Measurements from ENCODE around the gene UBE2D2. TPM values are rescaled to one million over a fixed set of nuclear protein-coding genes. Genes with fewer than 3 reads are reported as not detected.

Gene UBE2D2
- total RNA-seq, 6 experiments from 2014 or later: 38.3 to 68.3 (median 53.1) TPM

DNA sequence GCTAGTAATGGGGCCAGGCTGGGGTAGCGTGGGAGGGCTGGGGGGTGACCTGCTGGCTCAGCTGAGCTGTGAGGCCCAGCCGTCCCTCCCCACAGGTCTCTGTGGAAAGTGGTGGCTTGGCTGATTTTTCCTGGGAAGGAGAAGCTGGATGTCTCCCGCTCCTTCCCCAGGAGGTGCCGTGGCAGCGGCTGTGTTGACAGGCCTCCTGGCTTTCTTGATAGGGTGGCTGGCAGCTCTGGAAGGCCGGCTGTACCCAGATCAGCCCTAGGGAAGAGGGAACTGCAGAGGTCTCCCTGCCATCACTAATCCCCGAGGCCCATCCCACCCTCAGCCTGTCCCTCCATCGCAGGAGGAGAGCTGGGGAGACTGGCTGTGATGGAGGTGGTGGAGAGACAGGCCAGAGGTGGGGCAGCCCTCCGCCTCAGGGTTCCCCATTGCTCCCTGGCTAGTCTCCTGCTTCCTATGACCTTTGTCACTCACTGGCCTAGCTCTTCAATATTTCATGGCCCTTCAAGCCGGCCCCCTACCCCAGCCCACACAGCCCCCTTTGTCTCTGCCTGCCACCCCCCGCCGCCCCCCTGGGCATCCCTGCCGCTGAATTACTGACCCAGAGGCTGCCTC, 93.8 kb downstream of the UBE2D2 start:
- TF ChIP-seq POLR2A (IDR thresholded peaks at IDR 0.05): no peak
- TF ChIP-seq, protein P1, sequence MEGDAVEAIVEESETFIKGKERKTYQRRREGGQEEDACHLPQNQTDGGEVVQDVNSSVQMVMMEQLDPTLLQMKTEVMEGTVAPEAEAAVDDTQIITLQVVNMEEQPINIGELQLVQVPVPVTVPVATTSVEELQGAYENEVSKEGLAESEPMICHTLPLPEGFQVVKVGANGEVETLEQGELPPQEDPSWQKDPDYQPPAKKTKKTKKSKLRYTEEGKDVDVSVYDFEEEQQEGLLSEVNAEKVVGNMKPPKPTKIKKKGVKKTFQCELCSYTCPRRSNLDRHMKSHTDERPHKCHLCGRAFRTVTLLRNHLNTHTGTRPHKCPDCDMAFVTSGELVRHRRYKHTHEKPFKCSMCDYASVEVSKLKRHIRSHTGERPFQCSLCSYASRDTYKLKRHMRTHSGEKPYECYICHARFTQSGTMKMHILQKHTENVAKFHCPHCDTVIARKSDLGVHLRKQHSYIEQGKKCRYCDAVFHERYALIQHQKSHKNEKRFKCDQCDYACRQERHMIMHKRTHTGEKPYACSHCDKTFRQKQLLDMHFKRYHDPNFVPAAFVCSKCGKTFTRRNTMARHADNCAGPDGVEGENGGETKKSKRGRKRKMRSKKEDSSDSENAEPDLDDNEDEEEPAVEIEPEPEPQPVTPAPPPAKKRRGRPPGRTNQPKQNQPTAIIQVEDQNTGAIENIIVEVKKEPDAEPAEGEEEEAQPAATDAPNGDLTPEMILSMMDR (IDR thresholded peaks at IDR 0.05): no peak
- H3K4me3 ChIP-seq: peak overlapping the region in 1 of 3 donors; percentile 29
- H3K27me3 ChIP-seq: no peaks in the 10 kb centered on the region
- peak overlapping the region; percentile 43 to 81 (median 50) for H3K27ac ChIP-seq
- DNase-seq: no peak
- intact Hi-C loops (cut with DNase I): no loop called here
- H3K9me3 ChIP-seq: no peaks in the 10 kb centered on the region
- 23% methylated on average over 5 of the region's 13 CpGs for WGBS (ENCODE audit: insufficient coverage, low coverage, low lambda C conversion rate, missing lambda C conversion rate)
- ATAC-seq: peak in 2 of 4 donors; percentile 2 to 18
- H3K36me3 ChIP-seq: no peaks in the 10 kb centered on the region
- peaks cover 0 to 88% (median 55%) of the 10 kb centered on the region in 4 donors for H3K4me1 ChIP-seq

DNA sequence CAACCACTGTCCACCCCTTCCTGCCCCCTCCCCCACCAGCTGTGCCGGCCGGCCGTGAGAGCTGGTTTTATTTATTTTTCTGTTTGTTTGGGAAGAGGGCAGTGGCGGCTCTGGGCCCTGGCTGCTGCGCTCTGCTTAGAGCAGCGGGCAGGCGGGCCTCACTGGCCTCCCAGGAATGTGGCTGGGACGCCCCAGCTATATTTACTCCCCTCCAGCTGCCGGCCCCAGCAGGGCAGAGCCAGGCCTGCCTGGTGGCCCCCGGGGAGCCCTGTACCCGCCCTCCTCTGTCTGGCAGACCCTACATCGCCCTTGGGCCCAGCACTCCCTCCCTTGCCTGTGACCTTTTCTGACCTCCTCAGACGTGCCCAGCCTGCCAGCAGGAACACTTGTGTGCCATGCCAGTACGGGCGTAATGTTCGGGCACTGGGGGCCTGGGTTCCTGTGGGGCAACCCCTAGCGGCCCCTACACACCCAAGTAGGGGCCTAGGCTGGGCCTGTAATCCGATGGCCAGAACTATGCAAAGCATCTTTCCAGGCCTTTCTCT, 94.7 kb downstream of the UBE2D2 start:
- H3K27me3 ChIP-seq: no peaks in the 10 kb centered on the region
- H3K9me3 ChIP-seq: no peaks in the 10 kb centered on the region
- peaks cover 0 to 97% (median 59%) of the 10 kb centered on the region in 4 donors for H3K4me1 ChIP-seq
- ATAC-seq (peak; percentile 28 to 56 (median 55)), DNase-seq (peak; percentile 71 to 84 (median 79))
- H3K4me3 ChIP-seq: peak overlapping the region; percentile 7 to 29 (median 26)
- intact Hi-C loops (cut with DNase I): no loop called here
- H3K36me3 ChIP-seq: no peaks in the 10 kb centered on the region
- WGBS (ENCODE audit: insufficient coverage, low coverage, low lambda C conversion rate, missing lambda C conversion rate): 16% methylated on average over 10 of the region's 18 CpGs
- H3K27ac ChIP-seq: peak overlapping the region; percentile 43 to 81 (median 60)
- no peak for TF ChIP-seq POLR2A (IDR thresholded peaks at IDR 0.05)
- TF ChIP-seq, protein P1 (IDR thresholded peaks at IDR 0.05): no peak

- intact Hi-C loops (cut with DNase I): no loop called here
- DNase-seq: no peak
These were observed 96.5 kb downstream of the UBE2D2 start for GRCh38 chr5:139657363-139658321.

GRCh38 chr5:139658501-139658927, 97.4 kb downstream of the UBE2D2 start:
- Histone ChIP-seq H3K4me3 (no peak overlapping the region), H3K27ac (peak overlapping the region; percentile 1 to 69 (median 67)), H3K4me1 (peaks cover 0 to 98% (median 60%) of the 10 kb centered on the region in 4 donors), H3K9me3 (no peaks in the 10 kb centered on the region), H3K27me3 (no peaks in the 10 kb centered on the region), H3K36me3 (no peaks in the 10 kb centered on the region)
- intact Hi-C loops (cut with DNase I): no loop called here
- TF ChIP-seq POLR2A (IDR thresholded peaks at IDR 0.05): no peak
- TF ChIP-seq, protein P1 (IDR thresholded peaks at IDR 0.05): no peak
- ATAC-seq (peak in 1 of 4 donors; percentile 6), DNase-seq (no peak)
- 44% methylated on average over 4 of the region's 14 CpGs for WGBS (ENCODE audit: insufficient coverage, low coverage, low lambda C conversion rate, missing lambda C conversion rate)

More at GRCh38 chr5:139657363-139658321, 96.5 kb downstream of the UBE2D2 start:
- H3K4me3 ChIP-seq: no peak overlapping the region
- H3K27ac ChIP-seq: peak overlapping the region; percentile 1 to 69 (median 57)
- no peak for TF ChIP-seq POLR2A (IDR thresholded peaks at IDR 0.05)
- TF ChIP-seq, protein P1 (IDR thresholded peaks at IDR 0.05): no peak
- ATAC-seq: no peak
- H3K4me1 ChIP-seq: peaks cover 0 to 98% (median 61%) of the 10 kb centered on the region in 4 donors
- H3K27me3 ChIP-seq: no peaks in the 10 kb centered on the region
- H3K9me3 ChIP-seq: no peaks in the 10 kb centered on the region
- no peaks in the 10 kb centered on the region for H3K36me3 ChIP-seq
- WGBS (ENCODE audit: insufficient coverage, low coverage, low lambda C conversion rate, missing lambda C conversion rate): 37% methylated on average over 5 of the region's 12 CpGs
